ENCODE measurements around the gene LIN37. TPM values are rescaled to one million over a fixed set of nuclear protein-coding genes. Genes with fewer than 3 reads are reported as not detected.

Gene LIN37
- total RNA-seq, 1 experiment from 2014 or later, result 5.9 TPM

DNA sequence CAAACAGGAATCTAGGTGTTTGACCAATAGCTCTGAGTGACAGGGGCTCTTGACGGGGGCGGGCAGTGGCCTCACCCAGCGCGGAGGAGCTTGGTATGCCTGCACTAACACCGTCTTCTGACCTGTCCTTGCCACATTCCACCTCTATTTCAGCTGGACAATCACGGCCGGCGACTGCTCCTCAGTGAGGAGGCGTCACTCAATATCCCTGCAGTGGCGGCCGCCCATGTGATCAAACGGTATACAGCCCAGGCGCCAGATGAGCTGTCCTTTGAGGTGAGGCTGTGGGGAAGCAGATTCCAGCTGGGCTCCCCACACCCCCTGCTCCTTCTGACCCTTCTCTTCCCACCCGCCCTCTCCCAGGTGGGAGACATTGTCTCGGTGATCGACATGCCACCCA is 31.7 kb downstream of the LIN37 start:
- TF ChIP-seq, protein P1, sequence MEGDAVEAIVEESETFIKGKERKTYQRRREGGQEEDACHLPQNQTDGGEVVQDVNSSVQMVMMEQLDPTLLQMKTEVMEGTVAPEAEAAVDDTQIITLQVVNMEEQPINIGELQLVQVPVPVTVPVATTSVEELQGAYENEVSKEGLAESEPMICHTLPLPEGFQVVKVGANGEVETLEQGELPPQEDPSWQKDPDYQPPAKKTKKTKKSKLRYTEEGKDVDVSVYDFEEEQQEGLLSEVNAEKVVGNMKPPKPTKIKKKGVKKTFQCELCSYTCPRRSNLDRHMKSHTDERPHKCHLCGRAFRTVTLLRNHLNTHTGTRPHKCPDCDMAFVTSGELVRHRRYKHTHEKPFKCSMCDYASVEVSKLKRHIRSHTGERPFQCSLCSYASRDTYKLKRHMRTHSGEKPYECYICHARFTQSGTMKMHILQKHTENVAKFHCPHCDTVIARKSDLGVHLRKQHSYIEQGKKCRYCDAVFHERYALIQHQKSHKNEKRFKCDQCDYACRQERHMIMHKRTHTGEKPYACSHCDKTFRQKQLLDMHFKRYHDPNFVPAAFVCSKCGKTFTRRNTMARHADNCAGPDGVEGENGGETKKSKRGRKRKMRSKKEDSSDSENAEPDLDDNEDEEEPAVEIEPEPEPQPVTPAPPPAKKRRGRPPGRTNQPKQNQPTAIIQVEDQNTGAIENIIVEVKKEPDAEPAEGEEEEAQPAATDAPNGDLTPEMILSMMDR (conservative IDR thresholded peaks at IDR 0.05), result no peak
- H2BK5ac ChIP-seq (ENCODE audit: insufficient read length, low read length), result no peak overlapping the region
- WGBS (ENCODE audit: extremely low coverage, insufficient read length, low lambda C conversion rate), result no CpG with 5 or more reads among the region's 16 CpGs
- H3K4ac ChIP-seq (ENCODE audit: low read depth, low read length), result no peak overlapping the region
- Mint-ChIP-seq H3K9me3 (no peaks in the 10 kb centered on the region; a peak in 1 of 5 replicates), H3K4me1 (peaks cover 36 to 44% of the 10 kb centered on the region in 2 experiments), H3K36me3 (ENCODE audit: insufficient read depth in 1 of 3, low read depth in 3 of 3) (peaks cover 0 to 8% (median 2%) of the 10 kb centered on the region in 3 experiments; a peak in 2 of 7 replicates), H3K27ac (no peak overlapping the region; a peak in 1 of 7 replicates), H3K4me3 (no peak overlapping the region), H3K27me3 (ENCODE audit: low read depth) (peaks cover 21% of the 10 kb centered on the region)
- no peak overlapping the region for H3K14ac ChIP-seq (ENCODE audit: insufficient read depth, low read length)
- H3T11ph ChIP-seq (ENCODE audit: low read length), result no peak overlapping the region
- no peak overlapping the region for H3K27ac ChIP-seq (ENCODE audit: insufficient read length, low read depth, low read length)
- no peak overlapping the region for H3K56ac ChIP-seq (ENCODE audit: insufficient read length, low read depth, low read length)
- H3K79me1 ChIP-seq (ENCODE audit: insufficient read depth, low read depth, low read length, poor library complexity, severe bottlenecking), result no peaks in the 10 kb centered on the region
- H4K91ac ChIP-seq (ENCODE audit: insufficient read length, low read depth, low read length), result no peak overlapping the region
- DNase-seq, result no peak
- no peak overlapping the region for H2BK120ac ChIP-seq (ENCODE audit: low read depth, low read length, poor library complexity, severe bottlenecking)
- no peaks in the 10 kb centered on the region for H3K9me3 ChIP-seq (ENCODE audit: control insufficient read depth, low read depth, low read length)
- H3K23me2 ChIP-seq (ENCODE audit: insufficient read length, low read depth, low read length, poor library complexity, severe bottlenecking), result peaks cover 9% of the 10 kb centered on the region
- H4K20me1 ChIP-seq (ENCODE audit: control insufficient read depth, insufficient read depth, insufficient read length), result no peaks in the 10 kb centered on the region
- H3K27me3 ChIP-seq (ENCODE audit: insufficient read depth, low read length), result no peaks in the 10 kb centered on the region
- peaks cover 5% of the 10 kb centered on the region; the same call in 1 of the 2 replicates for H3K4me1 ChIP-seq (ENCODE audit: insufficient read depth, low read length)
- H2BK15ac ChIP-seq (ENCODE audit: low read depth, low read length), result no peak overlapping the region
- no peak overlapping the region for H3K9ac ChIP-seq (ENCODE audit: extremely low read depth, insufficient read length, low read length)
- no peak overlapping the region for H2BK20ac ChIP-seq (ENCODE audit: low read depth, low read length, poor library complexity, severe bottlenecking)
- no peak overlapping the region for H3K4me2 ChIP-seq (ENCODE audit: insufficient read depth, insufficient read length, low read length)
- H2AK5ac ChIP-seq (ENCODE audit: insufficient read length, low read length), result no peak overlapping the region
- no peaks in the 10 kb centered on the region for H3K79me2 ChIP-seq (ENCODE audit: insufficient read depth, low read length)
- H3K23ac ChIP-seq (ENCODE audit: insufficient read length, low read depth, low read length), result no peak overlapping the region
- no peak overlapping the region for H2BK12ac ChIP-seq (ENCODE audit: insufficient read length, low read depth, low read length)
- no peak overlapping the region for H2AFZ ChIP-seq (ENCODE audit: low read length)
- no peak overlapping the region for H3K18ac ChIP-seq (ENCODE audit: insufficient read length, low read depth, low read length)
- no peak overlapping the region for H4K5ac ChIP-seq (ENCODE audit: insufficient read length, low read depth, low read length)
- no peak overlapping the region for H4K8ac ChIP-seq (replicated peaks; ENCODE audit: insufficient read length, low read depth, low read length)

Data from H9 (cell line).